HEK293 (cell line): ENCODE data around the gene UCHL3.

Source experiments
- CTCF ChIA-PET: fragments of 350-600 bp; formaldehyde crosslinking; extraction: SDS; loops from one replicate; lab custom pipeline; 2021; ENCODE audit warnings: antibody characterized with exemption; lab: Yijun Ruan, JAX
- POLR2A ChIA-PET: fragments of 300-600 bp; formaldehyde crosslinking; extraction: SDS; loops from one replicate; lab custom pipeline; 2020; ENCODE audit warnings: antibody characterized with exemption, inconsistent platforms; lab: Yijun Ruan, JAX
- H3K27ac ChIP-seq: fragments of 200-500 bp; sonication (Bioruptor generic); 2 replicates; pipeline ENCODE4 v1.5.1; 2014; ENCODE audit warnings: low read depth, low read length, control low read depth, inconsistent platforms; ENCODE audit errors: extremely low read depth
- H3K36me3 ChIP-seq, 2 experiments: fragments of 200-500 bp in 1 of 2; sonication (Bioruptor generic) in 1 of 2; 1 replicate in 1 of 2; 2 replicates in 1 of 2; pipeline ENCODE4 v1.5.1; 2014 to 2017; ENCODE audit warnings: inconsistent platforms in 2 of 2, low read length in 2 of 2; ENCODE audit not compliant: control insufficient read depth in 2 of 2, insufficient read depth in 1 of 2
- H3K4me1 ChIP-seq: fragments of 200-500 bp; sonication (Bioruptor generic); 2 replicates; pipeline ENCODE4 v1.5.1; 2014; ENCODE audit warnings: mild to moderate bottlenecking, low read length, inconsistent platforms; ENCODE audit not compliant: control insufficient read depth, insufficient read depth
- H3K4me3 ChIP-seq: 2 replicates; pipeline ENCODE4 v1.5.1; 2011; ENCODE audit warnings: low read depth, mild to moderate bottlenecking, control low read depth, low read length, moderate library complexity
- H3K9me3 ChIP-seq: fragments of 200-500 bp; sonication (Bioruptor generic); 2 replicates; pipeline ENCODE4 v1.5.1; 2014; ENCODE audit warnings: low read depth, low read length, inconsistent platforms; ENCODE audit not compliant: control insufficient read depth, insufficient read depth
- AEBP2 ChIP-seq: fragments of 450-650 bp; formaldehyde crosslinking; IDR thresholded peaks from 2 replicates; pipeline ENCODE4 v1.5.1; 2016; ENCODE audit warnings: missing biosample characterization, missing genetic modification characterization, borderline replicate concordance
- BCL11A ChIP-seq: fragments of 450-650 bp; formaldehyde crosslinking; IDR thresholded peaks from 2 replicates; pipeline ENCODE4 v1.5.1; 2016; ENCODE audit warnings: low read depth, missing biosample characterization, missing genetic modification characterization
- CTCF ChIP-seq: fragments of 450-650 bp; formaldehyde crosslinking; IDR thresholded peaks from 2 replicates; pipeline ENCODE4 v1.5.1; 2016; ENCODE audit warnings: missing biosample characterization, missing genetic modification characterization
- RBAK ChIP-seq: fragments of 450-650 bp; formaldehyde crosslinking; IDR thresholded peaks from 2 replicates; pipeline ENCODE4 v1.5.1; 2016; ENCODE audit warnings: missing biosample characterization, missing genetic modification characterization
- SALL2 ChIP-seq: fragments of 450-650 bp; formaldehyde crosslinking; IDR thresholded peaks from 2 replicates; pipeline ENCODE4 v1.5.0; 2017; ENCODE audit warnings: missing biosample characterization, mild to moderate bottlenecking, missing genetic modification characterization, borderline replicate concordance
- SCRT1 ChIP-seq: fragments of 450-650 bp; formaldehyde crosslinking; IDR thresholded peaks from 2 replicates; pipeline ENCODE4 v1.5.1; 2016; ENCODE audit warnings: missing biosample characterization, missing genetic modification characterization, borderline replicate concordance
- SCRT2 ChIP-seq: fragments of 450-650 bp; formaldehyde crosslinking; IDR thresholded peaks from 2 replicates; pipeline ENCODE4 v1.5.1; 2016; ENCODE audit warnings: missing biosample characterization, missing genetic modification characterization
- ZBTB7A ChIP-seq: fragments of 450-650 bp; formaldehyde crosslinking; IDR thresholded peaks from 2 replicates; pipeline ENCODE4 v1.5.1; 2016; ENCODE audit warnings: low read depth, missing biosample characterization, missing genetic modification characterization
- ZNF211 ChIP-seq: fragments of 450-650 bp; formaldehyde crosslinking; IDR thresholded peaks from 2 replicates; pipeline ENCODE4 v1.5.1; 2016; ENCODE audit warnings: low read depth, missing biosample characterization, missing genetic modification characterization
- ZNF302 ChIP-seq: fragments of 450-650 bp; formaldehyde crosslinking; IDR thresholded peaks from 2 replicates; pipeline ENCODE4 v1.5.1; 2016; ENCODE audit warnings: missing biosample characterization, missing genetic modification characterization, low read depth
- ZNF324 ChIP-seq: fragments of 450-650 bp; formaldehyde crosslinking; IDR thresholded peaks from 2 replicates; pipeline ENCODE4 v1.5.1; 2016; ENCODE audit warnings: missing biosample characterization, missing genetic modification characterization
- ZNF423 ChIP-seq: fragments of 450-650 bp; formaldehyde crosslinking; IDR thresholded peaks from 2 replicates; pipeline ENCODE4 v1.5.1; 2016; ENCODE audit warnings: missing biosample characterization, missing genetic modification characterization
- ZNF426 ChIP-seq: fragments of 450-650 bp; formaldehyde crosslinking; IDR thresholded peaks from 2 replicates; pipeline ENCODE4 v1.5.1; 2017; ENCODE audit warnings: missing biosample characterization, missing genetic modification characterization, mild to moderate bottlenecking, inconsistent platforms, moderate library complexity
- ZNF510 ChIP-seq: fragments of 450-650 bp; formaldehyde crosslinking; IDR thresholded peaks from 2 replicates; pipeline ENCODE4 v1.5.1; 2018; ENCODE audit warnings: mild to moderate bottlenecking, missing genetic modification characterization, missing biosample characterization; ENCODE audit not compliant: insufficient replicate concordance
- ZNF555 ChIP-seq: fragments of 450-650 bp; formaldehyde crosslinking; conservative IDR thresholded peaks from 2 replicates; pipeline ENCODE4 v1.5.1; 2017; ENCODE audit warnings: missing biosample characterization, mild to moderate bottlenecking, missing genetic modification characterization, inconsistent platforms
- ZNF610 ChIP-seq: fragments of 450-650 bp; formaldehyde crosslinking; IDR thresholded peaks from 2 replicates; pipeline ENCODE4 v1.5.1; 2016; ENCODE audit warnings: missing biosample characterization, missing genetic modification characterization, borderline replicate concordance
- ZNF664 ChIP-seq: fragments of 450-650 bp; formaldehyde crosslinking; IDR thresholded peaks from 2 replicates; pipeline ENCODE4 v1.5.1; 2016; ENCODE audit warnings: missing biosample characterization, missing genetic modification characterization
- ZNF707 ChIP-seq: fragments of 450-650 bp; formaldehyde crosslinking; IDR thresholded peaks from 2 replicates; pipeline ENCODE4 v1.5.1; 2016; ENCODE audit warnings: missing biosample characterization, missing genetic modification characterization
- TF ChIP-seq, protein P1 (sequence below): fragments of 450-650 bp; formaldehyde crosslinking; IDR thresholded peaks from 2 replicates; pipeline ENCODE4 v1.5.1; 2016; ENCODE audit warnings: missing biosample characterization, missing genetic modification characterization, borderline replicate concordance
- TF ChIP-seq, protein P2 (sequence below): fragments of 450-650 bp; formaldehyde crosslinking; IDR thresholded peaks from 2 replicates; pipeline ENCODE4 v1.5.1; 2016; ENCODE audit warnings: missing biosample characterization, missing genetic modification characterization
- TF ChIP-seq, protein P3 (sequence below): fragments of 450-650 bp; formaldehyde crosslinking; IDR thresholded peaks from 2 replicates; pipeline ENCODE4 v1.5.1; 2016; ENCODE audit warnings: missing biosample characterization, missing genetic modification characterization

UCHL3 gene

GRCh38 chr13:75612354-75612753 is 62.8 kb downstream of the UCHL3 start:
- CTCF ChIA-PET, result no interaction called here
- Histone ChIP-seq H3K9me3 (no peaks in the 10 kb centered on the region), H3K36me3 (no peaks in the 10 kb centered on the region), H3K27ac (no peak overlapping the region), H3K4me3 (no peak overlapping the region), H3K4me1 (no peaks in the 10 kb centered on the region)
- POLR2A ChIA-PET, result no interaction called here
- no peak for TF ChIP-seq ZNF302 (tag by site-specific recombination)
- TF ChIP-seq SALL2 (tag by site-specific recombination), result no peak
- TF ChIP-seq ZNF211 (tag by site-specific recombination), result no peak
- no peak for TF ChIP-seq ZNF426 (tag by site-specific recombination)
- TF ChIP-seq, protein P1, sequence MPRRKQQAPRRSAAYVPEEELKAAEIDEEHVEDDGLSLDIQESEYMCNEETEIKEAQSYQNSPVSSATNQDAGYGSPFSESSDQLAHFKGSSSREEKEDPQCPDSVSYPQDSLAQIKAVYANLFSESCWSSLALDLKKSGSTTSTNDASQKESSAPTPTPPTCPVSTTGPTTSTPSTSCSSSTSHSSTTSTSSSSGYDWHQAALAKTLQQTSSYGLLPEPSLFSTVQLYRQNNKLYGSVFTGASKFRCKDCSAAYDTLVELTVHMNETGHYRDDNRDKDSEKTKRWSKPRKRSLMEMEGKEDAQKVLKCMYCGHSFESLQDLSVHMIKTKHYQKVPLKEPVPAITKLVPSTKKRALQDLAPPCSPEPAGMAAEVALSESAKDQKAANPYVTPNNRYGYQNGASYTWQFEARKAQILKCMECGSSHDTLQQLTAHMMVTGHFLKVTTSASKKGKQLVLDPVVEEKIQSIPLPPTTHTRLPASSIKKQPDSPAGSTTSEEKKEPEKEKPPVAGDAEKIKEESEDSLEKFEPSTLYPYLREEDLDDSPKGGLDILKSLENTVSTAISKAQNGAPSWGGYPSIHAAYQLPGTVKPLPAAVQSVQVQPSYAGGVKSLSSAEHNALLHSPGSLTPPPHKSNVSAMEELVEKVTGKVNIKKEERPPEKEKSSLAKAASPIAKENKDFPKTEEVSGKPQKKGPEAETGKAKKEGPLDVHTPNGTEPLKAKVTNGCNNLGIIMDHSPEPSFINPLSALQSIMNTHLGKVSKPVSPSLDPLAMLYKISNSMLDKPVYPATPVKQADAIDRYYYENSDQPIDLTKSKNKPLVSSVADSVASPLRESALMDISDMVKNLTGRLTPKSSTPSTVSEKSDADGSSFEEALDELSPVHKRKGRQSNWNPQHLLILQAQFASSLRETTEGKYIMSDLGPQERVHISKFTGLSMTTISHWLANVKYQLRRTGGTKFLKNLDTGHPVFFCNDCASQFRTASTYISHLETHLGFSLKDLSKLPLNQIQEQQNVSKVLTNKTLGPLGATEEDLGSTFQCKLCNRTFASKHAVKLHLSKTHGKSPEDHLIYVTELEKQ (tag by site-specific recombination), result no peak
- TF ChIP-seq ZBTB7A, result no peak
- TF ChIP-seq ZNF664 (tag by site-specific recombination), result no peak
- TF ChIP-seq, protein P2, sequence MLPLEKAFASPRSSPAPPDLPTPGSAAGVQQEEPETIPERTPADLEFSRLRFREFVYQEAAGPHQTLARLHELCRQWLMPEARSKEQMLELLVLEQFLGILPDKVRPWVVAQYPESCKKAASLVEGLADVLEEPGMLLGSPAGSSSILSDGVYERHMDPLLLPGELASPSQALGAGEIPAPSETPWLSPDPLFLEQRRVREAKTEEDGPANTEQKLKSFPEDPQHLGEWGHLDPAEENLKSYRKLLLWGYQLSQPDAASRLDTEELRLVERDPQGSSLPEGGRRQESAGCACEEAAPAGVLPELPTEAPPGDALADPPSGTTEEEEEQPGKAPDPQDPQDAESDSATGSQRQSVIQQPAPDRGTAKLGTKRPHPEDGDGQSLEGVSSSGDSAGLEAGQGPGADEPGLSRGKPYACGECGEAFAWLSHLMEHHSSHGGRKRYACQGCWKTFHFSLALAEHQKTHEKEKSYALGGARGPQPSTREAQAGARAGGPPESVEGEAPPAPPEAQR (tag by site-specific recombination), result no peak
- no peak for TF ChIP-seq ZNF707 (tag by site-specific recombination)
- no peak for TF ChIP-seq CTCF (tag by site-specific recombination)
- TF ChIP-seq ZNF324, result no peak

GRCh38 chr13:75617230-75617629 is 67.6 kb downstream of the UCHL3 start:
- no peak overlapping the region for H3K27ac ChIP-seq
- POLR2A ChIA-PET, result no interaction called here
- TF ChIP-seq ZNF610 (tag by site-specific recombination) (no peak), SCRT1 (tag by site-specific recombination) (peak; percentile 69), SCRT2 (peak; percentile 86)
- no peaks in the 10 kb centered on the region for H3K4me1 ChIP-seq
- H3K9me3 ChIP-seq, result no peaks in the 10 kb centered on the region
- CTCF ChIA-PET, result no interaction called here
- H3K4me3 ChIP-seq, result no peak overlapping the region
- no peaks in the 10 kb centered on the region for H3K36me3 ChIP-seq

DNA sequence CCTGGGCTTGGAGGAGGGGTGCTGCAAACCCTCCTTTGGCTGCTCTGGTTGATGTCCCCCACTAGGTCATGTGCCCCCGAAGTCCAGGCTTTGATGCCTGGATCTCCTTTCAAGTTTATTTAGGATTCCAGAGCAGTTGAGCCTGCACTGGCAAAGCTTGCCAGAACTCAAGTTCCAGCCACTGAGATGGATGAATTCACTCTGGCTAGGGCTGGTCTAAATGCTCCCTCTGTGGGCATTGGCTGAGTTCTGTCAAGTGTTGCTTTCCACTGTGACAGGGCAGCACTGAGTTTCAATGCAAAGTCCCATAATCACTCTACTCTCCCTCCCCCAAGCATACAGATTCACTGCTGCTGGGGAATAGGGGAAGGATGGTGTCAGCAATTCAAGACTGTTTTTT is 68.7 kb downstream of the UCHL3 start:
- Histone ChIP-seq H3K4me3 (no peak overlapping the region), H3K4me1 (no peaks in the 10 kb centered on the region), H3K27ac (no peak overlapping the region), H3K9me3 (no peaks in the 10 kb centered on the region)
- CTCF ChIA-PET, result no interaction called here
- TF ChIP-seq ZNF707 (tag by site-specific recombination) (no peak), BCL11A (tag by site-specific recombination) (no peak), ZNF510 (tag by site-specific recombination) (no peak), ZNF423 (tag by site-specific recombination) (no peak), ZNF555 (tag by site-specific recombination) (no peak), RBAK (tag by site-specific recombination) (no peak), AEBP2 (no peak)
- TF ChIP-seq, protein P3, sequence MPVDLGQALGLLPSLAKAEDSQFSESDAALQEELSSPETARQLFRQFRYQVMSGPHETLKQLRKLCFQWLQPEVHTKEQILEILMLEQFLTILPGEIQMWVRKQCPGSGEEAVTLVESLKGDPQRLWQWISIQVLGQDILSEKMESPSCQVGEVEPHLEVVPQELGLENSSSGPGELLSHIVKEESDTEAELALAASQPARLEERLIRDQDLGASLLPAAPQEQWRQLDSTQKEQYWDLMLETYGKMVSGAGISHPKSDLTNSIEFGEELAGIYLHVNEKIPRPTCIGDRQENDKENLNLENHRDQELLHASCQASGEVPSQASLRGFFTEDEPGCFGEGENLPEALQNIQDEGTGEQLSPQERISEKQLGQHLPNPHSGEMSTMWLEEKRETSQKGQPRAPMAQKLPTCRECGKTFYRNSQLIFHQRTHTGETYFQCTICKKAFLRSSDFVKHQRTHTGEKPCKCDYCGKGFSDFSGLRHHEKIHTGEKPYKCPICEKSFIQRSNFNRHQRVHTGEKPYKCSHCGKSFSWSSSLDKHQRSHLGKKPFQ (tag by site-specific recombination), result no peak
- TF ChIP-seq, all 188 proteins: peak for 0
- POLR2A ChIA-PET, result no interaction called here
- H3K36me3 ChIP-seq, result no peaks in the 10 kb centered on the region
